Hindlimb muscle (tissue), 1 donor: Measurements from ENCODE around the gene REV3L. TPM values are rescaled to one million over a fixed set of nuclear protein-coding genes. Genes with fewer than 3 reads are reported as not detected.
A peak's percentile ranks its signal among the peaks of the same experiment; 100 is the strongest.
"Not testable (repeated sequence)": the region's sequence is repeated elsewhere in the genome, so short reads cannot be mapped to it uniquely, and the experiment has no call there.

Source experiments
- DNase-seq: peaks from one replicate; pipeline ENCODE4 v3.0.0-alpha.2; 2013
- polyA plus RNA-seq: library from polyadenylated mRNA; unstranded; fragments of 120-200 nt; gene quantifications from one replicate; pipeline ENCODE4 v1.2.1, GENCODE V29; 2013; ENCODE audit not compliant: insufficient read length

The REV3L gene
- polyA plus RNA-seq, 1 donor, result 36.4 TPM

GRCh38 chr6:111490067-111490466, 7.0 kb upstream of the REV3L start:
- DNase-seq, result no peak

- no peak for DNase-seq
These were observed 4.6 kb upstream of the REV3L start for GRCh38 chr6:111487661-111488060.

- DNase-seq, result no peak
These were observed 3.9 kb upstream of the REV3L start for GRCh38 chr6:111486921-111487320.

- no peak for DNase-seq
These were observed 3.5 kb upstream of the REV3L start for GRCh38 chr6:111486475-111486874.

- DNase-seq, result no peak
These were observed 2.3 kb upstream of the REV3L start for GRCh38 chr6:111485342-111485741.

GRCh38 chr6:111484633-111484930, 1.6 kb upstream of the REV3L start:
- DNase-seq, result peak; percentile 26

- peak; percentile 94 for DNase-seq
These were observed 966 bp upstream of the REV3L start for GRCh38 chr6:111483736-111484632.

- peak; percentile 65 for DNase-seq
These were observed 645 bp downstream of the REV3L start for GRCh38 chr6:111482188-111482958.

GRCh38 chr6:111481836-111482187, 1.2 kb downstream of the REV3L start:
- no peak for DNase-seq

DNA sequence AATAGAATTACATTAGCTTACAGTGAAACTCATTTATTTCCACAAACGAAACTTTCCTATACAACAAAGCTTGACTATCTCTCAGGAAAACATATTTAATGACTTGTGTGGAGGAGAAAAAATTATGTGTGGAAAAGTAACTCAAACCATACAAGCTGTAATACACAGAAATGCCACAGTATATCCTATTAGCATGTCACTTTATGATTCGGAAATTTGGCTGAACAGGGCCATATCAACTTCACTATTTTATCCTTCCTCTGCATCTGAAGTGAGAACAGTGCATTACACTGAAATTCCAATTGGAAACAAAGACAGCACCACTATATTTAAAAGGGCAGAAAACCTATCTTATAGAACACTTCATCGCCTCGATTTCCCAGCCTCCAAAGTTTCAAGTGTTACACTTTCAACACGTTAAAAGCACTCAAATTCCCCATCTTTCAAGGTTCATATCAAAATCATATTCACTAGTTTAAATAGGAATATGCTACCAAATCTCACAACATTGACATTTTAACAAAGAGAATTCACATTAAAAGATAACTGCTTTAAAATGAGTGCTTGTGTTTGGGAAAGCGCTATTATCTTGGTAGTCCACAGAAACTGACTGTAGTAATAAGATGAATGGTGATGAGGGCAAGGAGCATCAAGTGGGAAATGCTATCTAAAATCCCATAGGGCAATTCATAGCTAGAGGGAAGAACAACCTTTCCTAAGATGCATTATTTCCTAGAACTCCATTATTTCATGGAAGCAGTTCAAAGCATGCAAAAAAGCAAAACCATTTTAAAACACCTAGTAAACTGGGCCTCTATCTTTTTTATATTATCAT, 1.8 kb downstream of the REV3L start:
- peak; percentile 27 for DNase-seq

- peak; percentile 34 for DNase-seq
These were observed 4.3 kb downstream of the REV3L start for GRCh38 chr6:111478749-111479148.

- no peak for DNase-seq
These were observed 4.9 kb downstream of the REV3L start for GRCh38 chr6:111478064-111478476.

DNA sequence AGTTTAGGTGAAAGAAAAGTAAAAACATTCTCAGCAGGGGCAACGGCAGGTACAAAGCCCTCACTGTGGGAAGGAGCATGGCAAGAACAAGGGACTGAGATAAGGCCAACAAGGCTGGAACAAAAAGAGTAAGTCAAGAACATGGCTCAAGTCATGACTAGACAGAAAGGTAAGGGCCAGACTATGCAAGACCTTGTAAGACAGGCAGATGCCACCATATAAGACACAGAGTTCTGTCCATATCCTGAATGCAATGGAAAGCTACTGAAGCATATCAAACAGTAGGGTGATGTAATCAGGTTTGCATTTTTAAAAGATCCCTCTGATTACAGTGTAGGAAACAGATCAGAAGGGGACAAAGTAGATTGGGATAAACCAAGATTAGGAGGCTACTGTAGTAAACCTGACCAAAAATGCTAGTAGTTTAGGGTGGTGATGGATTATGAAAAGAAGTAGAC, 5.5 kb downstream of the REV3L start:
- DNase-seq, result no peak

- DNase-seq, result not testable (repeated sequence)
These were observed 7.0 kb downstream of the REV3L start for GRCh38 chr6:111476061-111476460.

DNA sequence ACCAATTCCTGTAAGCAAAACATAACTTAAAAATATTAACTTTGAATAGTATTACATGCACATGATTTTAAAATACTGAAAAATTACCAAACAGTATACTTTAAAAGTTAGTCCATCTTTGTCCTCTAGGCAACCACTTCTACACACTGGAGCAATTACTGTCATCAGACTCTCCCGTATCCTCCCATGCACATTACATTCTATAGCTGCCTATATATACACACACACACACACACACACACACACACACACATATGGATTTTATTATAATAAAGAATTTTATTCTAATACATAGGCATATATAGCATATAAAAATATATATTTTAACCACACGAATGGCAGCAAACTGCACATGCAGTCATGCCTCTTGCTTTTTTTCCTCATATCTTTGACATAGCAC, 8.2 kb downstream of the REV3L start:
- no peak for DNase-seq

DNA sequence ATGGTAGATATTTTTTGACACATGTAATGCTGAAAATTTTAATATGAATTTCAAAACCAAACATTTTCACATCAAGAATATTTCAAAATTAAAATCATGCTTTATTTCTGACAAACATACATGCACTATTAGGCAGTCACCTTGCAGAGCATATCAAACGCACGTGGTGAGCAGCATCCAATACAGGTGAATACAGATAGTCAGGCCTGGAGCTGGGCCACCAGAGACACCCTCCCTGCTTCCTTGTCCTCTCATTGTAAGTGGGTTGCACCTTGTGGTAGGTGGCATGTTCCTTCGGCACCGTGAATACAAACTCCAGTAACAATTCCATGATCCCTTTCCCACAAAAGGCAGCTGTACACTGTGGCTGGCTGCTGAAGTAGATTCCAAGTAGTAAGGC, 8.9 kb downstream of the REV3L start:
- DNase-seq, result no peak

GRCh38 chr6:111472933-111473435, 10.0 kb downstream of the REV3L start:
- DNase-seq, result no peak

DNA sequence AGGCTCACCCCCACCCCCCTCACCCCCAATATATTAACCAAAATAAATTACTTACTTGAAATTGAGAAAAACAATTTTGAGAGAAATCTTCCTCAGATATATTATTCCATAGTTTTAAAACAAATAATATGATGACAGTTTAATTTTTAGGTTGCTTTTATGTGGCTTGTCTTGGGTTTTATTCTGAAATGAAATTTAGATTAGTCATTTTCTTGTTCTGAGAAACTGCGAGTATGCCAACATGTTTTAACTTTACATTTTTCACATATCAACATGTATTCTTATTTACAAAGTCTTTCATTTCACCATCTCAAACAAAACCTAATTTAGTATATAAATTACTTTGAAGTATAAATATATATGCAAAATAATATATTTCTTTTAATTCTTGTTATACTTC, 11.1 kb downstream of the REV3L start:
- DNase-seq, result no peak

- DNase-seq, result no peak
These were observed 11.5 kb downstream of the REV3L start for GRCh38 chr6:111471533-111471932.

GRCh38 chr6:111470991-111471390, 12.0 kb downstream of the REV3L start:
- DNase-seq, result no peak

- DNase-seq, result no peak
These were observed 13.5 kb downstream of the REV3L start for GRCh38 chr6:111469543-111469942.

DNA sequence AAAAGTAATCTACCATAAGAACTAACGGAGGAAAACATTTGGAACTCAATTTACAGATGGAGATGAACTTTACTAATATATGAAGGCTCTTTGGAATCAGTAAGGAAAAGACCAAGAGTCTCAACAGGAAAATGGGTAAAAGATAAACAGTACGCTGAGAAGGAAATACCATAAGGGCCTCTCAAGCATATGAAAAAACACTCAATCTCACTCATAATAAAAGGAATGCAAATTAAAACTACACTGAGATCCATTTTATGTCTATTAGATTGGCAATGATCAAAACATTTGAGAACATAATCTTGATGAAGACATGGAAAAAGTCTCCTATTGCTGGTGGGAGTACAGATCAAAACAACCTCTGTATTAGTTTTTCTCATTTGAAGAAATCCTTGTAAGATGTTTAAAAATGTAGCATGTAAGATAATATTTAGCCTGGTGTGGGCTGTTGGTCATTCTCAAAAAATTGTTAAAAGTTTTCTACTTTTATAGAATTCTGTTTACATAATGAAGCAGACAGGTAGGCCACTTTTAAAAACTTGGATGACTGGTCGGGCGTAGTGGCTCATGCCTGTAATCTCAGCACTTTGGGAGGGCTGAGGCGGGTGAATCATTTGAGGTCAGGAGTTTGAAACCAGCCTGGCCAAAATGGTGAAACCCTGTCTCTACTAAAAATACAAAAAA, 14.5 kb downstream of the REV3L start:
- no peak for DNase-seq
